ENCODE data around the gene ZMYM2. TPM values are rescaled to one million over a fixed set of nuclear protein-coding genes. Genes with fewer than 3 reads are reported as not detected.

The ZMYM2 gene
- total RNA-seq, 1 donor from 2014 or later, result 61.1 TPM

DNA sequence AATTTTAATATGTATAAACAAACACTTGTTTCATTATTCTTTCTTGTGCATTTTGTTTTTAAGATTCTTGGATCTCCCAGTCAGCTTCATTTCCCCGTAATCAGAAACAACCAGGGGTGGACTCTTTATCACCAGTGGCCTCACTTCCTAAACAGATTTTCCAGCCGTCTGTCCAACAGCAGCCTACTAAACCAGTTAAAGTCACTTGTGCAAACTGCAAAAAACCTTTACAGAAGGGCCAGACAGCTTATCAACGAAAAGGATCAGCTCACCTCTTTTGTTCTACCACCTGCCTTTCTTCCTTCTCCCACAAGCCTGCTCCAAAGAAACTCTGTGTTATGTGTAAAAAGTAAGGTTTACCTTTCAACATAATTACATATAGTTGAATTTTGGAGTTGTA is 44.3 kb downstream of the ZMYM2 start:
- DNase-seq (ENCODE audit: low read depth), result no peak
- peaks cover 6% of the 10 kb centered on the region for H3K36me3 ChIP-seq (ENCODE audit: control insufficient read depth, insufficient read depth, low read length)

DNA sequence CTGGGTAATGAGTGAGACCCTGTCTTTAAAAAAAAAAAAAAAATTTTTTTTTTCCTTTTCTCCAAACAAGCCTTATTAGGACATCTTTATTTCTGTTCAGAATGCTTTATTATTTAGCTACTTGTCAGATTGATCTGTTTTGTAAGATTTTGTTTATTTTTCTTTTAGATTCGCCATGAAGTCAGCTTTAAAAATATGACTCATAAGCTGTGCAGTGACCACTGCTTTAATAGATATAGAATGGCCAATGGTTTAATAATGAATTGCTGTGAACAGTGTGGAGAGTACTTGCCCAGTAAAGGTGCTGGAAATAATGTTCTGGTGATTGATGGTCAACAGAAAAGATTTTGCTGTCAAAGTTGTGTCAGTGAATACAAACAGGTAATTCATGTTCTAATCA is 47.7 kb downstream of the ZMYM2 start:
- H3K36me3 ChIP-seq (ENCODE audit: control insufficient read depth, insufficient read depth, low read length), result peaks cover 6% of the 10 kb centered on the region
- H3K27me3 ChIP-seq (ENCODE audit: control insufficient read depth, insufficient read depth, low read length), result no peaks in the 10 kb centered on the region
- FAIRE-seq (no peak), DNase-seq (ENCODE audit: low read depth) (no peak)
- TF ChIP-seq, protein P1, sequence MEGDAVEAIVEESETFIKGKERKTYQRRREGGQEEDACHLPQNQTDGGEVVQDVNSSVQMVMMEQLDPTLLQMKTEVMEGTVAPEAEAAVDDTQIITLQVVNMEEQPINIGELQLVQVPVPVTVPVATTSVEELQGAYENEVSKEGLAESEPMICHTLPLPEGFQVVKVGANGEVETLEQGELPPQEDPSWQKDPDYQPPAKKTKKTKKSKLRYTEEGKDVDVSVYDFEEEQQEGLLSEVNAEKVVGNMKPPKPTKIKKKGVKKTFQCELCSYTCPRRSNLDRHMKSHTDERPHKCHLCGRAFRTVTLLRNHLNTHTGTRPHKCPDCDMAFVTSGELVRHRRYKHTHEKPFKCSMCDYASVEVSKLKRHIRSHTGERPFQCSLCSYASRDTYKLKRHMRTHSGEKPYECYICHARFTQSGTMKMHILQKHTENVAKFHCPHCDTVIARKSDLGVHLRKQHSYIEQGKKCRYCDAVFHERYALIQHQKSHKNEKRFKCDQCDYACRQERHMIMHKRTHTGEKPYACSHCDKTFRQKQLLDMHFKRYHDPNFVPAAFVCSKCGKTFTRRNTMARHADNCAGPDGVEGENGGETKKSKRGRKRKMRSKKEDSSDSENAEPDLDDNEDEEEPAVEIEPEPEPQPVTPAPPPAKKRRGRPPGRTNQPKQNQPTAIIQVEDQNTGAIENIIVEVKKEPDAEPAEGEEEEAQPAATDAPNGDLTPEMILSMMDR (IDR thresholded peaks at IDR 0.05; ENCODE audit: insufficient read depth, low read length, severe bottlenecking), result no peak
- no peak overlapping the region for H3K4me3 ChIP-seq (ENCODE audit: low read depth, low read length)

More for the DNA sequence above, 44.3 kb downstream of the ZMYM2 start:
- Histone ChIP-seq H3K27me3 (ENCODE audit: control insufficient read depth, insufficient read depth, low read length) (no peaks in the 10 kb centered on the region), H3K4me3 (ENCODE audit: low read depth, low read length) (no peak overlapping the region)
- TF ChIP-seq, protein P1 (IDR thresholded peaks at IDR 0.05; ENCODE audit: insufficient read depth, low read length, severe bottlenecking), result no peak
- no peak for FAIRE-seq

DNA sequence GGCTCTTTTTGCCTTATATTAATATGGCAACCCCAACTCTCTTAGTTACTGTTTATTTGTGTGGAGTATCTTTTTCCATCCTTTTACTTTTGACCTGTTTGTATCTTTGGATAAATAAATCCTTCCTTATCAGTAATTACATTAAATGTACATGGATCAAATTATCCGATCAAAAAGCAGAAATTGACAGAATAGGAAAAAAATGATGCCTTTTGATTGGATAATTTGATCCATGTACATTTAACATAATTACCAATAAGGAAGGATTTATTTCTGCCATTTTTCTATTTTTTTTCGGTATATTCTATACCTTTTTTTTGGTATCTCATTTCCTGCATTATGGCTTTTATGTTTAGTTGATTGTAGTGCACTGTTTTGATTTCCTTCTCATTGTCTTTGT is 57.2 kb downstream of the ZMYM2 start:
- FAIRE-seq (no peak), DNase-seq (ENCODE audit: low read depth) (no peak)
- Histone ChIP-seq H3K27me3 (ENCODE audit: control insufficient read depth, insufficient read depth, low read length) (no peaks in the 10 kb centered on the region), H3K36me3 (ENCODE audit: control insufficient read depth, insufficient read depth, low read length) (peaks cover 2% of the 10 kb centered on the region), H3K4me3 (ENCODE audit: low read depth, low read length) (no peak overlapping the region)
- TF ChIP-seq, protein P1 (IDR thresholded peaks at IDR 0.05; ENCODE audit: insufficient read depth, low read length, severe bottlenecking), result no peak

DNA sequence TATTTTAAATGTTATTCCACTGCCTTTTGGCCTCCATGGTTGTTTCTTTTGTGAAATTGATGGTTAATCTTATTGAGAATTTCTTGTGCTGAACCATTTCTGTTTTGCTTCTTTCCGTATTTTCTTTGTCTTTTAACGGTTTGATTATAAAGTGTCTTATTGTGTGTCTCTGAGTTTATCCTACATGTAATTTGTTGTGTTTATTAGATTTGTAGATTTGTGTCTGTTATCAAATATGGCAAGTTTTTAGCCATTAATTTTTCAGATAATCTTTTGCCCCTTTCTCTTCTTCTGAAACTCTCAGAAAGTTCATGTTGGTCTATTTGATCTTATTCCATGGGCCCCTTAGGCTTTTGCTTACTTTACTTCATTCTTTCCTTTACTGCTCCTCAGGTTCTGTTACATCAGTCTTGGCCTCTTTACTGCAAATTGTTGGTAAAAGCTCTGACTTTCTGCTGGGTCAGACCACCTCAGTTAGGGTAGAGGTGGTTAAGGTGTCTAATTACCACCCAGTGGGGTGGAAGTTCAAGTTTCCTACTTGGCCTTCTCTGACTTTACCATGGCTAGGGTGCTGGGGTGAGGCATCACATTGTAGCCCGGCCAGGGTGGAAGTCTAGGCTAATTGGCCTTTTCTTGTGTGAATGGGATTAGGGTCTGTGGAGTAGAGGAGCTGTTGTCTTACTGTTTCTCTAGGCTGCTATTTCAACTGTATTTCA is 58.3 kb downstream of the ZMYM2 start:
- DNase-seq (ENCODE audit: low read depth), result no peak
- no peak overlapping the region for H3K4me3 ChIP-seq (ENCODE audit: low read depth, low read length)
- TF ChIP-seq, protein P1 (IDR thresholded peaks at IDR 0.05; ENCODE audit: insufficient read depth, low read length, severe bottlenecking), result no peak
- H3K36me3 ChIP-seq (ENCODE audit: control insufficient read depth, insufficient read depth, low read length), result peaks cover 1% of the 10 kb centered on the region
- no peaks in the 10 kb centered on the region for H3K27me3 ChIP-seq (ENCODE audit: control insufficient read depth, insufficient read depth, low read length)
- FAIRE-seq, result no peak

DNA sequence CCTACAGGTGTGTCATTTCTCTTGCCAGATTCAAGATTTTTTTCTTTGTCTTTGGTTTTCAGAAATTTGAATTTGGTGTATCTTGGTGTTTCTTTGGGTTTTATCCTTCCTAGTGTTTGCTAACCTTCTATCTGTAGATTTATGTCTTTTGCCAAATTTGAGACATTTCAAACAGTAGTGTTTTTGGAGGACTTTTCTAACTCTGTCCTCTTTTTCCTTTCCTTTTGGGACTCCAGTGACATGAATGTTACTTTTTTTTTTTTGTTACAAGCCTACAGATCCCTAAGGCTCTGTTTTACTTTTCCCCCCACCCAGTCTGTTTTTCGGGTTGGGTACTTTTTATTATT is 58.8 kb downstream of the ZMYM2 start:
- no peak for DNase-seq (ENCODE audit: low read depth)
- Histone ChIP-seq H3K36me3 (ENCODE audit: control insufficient read depth, insufficient read depth, low read length) (peaks cover 1% of the 10 kb centered on the region), H3K4me3 (ENCODE audit: low read depth, low read length) (no peak overlapping the region), H3K27me3 (ENCODE audit: control insufficient read depth, insufficient read depth, low read length) (no peaks in the 10 kb centered on the region)
- TF ChIP-seq, protein P1 (IDR thresholded peaks at IDR 0.05; ENCODE audit: insufficient read depth, low read length, severe bottlenecking), result no peak
- FAIRE-seq, result no peak

DNA sequence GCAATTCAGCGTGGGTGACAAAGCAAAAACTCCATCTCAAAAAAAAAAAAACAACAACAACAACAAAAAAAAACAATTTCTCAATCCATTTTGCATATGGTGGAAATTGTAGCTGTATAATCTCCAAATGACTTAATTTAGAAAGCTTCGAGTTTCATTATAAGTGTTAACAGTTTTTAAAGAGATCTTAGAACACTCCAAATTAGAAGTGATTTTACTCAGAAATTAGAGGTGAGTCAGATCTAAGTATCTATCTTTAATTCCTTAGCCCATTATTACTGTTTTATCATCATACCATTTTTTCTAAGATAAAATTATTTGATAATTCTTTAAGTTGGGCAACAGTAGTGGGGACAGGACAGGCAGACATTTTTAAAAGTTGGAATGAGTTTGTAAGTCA is 60.5 kb downstream of the ZMYM2 start:
- Histone ChIP-seq H3K36me3 (ENCODE audit: control insufficient read depth, insufficient read depth, low read length) (peaks cover 1% of the 10 kb centered on the region), H3K27me3 (ENCODE audit: control insufficient read depth, insufficient read depth, low read length) (no peaks in the 10 kb centered on the region), H3K4me3 (ENCODE audit: low read depth, low read length) (no peak overlapping the region)
- TF ChIP-seq, protein P1 (IDR thresholded peaks at IDR 0.05; ENCODE audit: insufficient read depth, low read length, severe bottlenecking), result no peak
- DNase-seq (ENCODE audit: low read depth) (no peak), FAIRE-seq (no peak)
